Measurements from ENCODE around the gene C1orf105.

GRCh38 chr1:172512591-172512990 lies 92.1 kb downstream of the C1orf105 start:
- TF ChIP-seq CTCF (conservative IDR thresholded peaks at IDR 0.05 in 1 of 2, IDR thresholded peaks at IDR 0.05 in 1 of 2; ENCODE audit: extremely low read depth in 1 of 2, insufficient read depth in 1 of 2, low read depth in 1 of 2, low read length in 2 of 2) (no peak), EZH2 (IDR thresholded peaks at IDR 0.05; ENCODE audit: borderline replicate concordance, low read length) (no peak)
